B cell (primary cell): ENCODE results near the gene PRRG4.
"Not testable (repeated sequence)": the region's sequence is repeated elsewhere in the genome, so short reads cannot be mapped to it uniquely, and the experiment has no call there.

Experiments
- EZH2 ChIP-seq: IDR thresholded peaks from 2 replicates; pipeline ENCODE4 v1.6.1; 2012; ENCODE audit warnings: borderline replicate concordance, low read depth, mild to moderate bottlenecking, moderate library complexity, low read length; ENCODE audit not compliant: insufficient read depth, poor library complexity, severe bottlenecking
- TF ChIP-seq, protein P1 (sequence below): fragments of 200-600 bp; IDR thresholded peaks from one replicate; pipeline ENCODE4 v1.8.0; 2022; ENCODE audit warnings: antibody characterized with exemption, mild to moderate bottlenecking

DNA sequence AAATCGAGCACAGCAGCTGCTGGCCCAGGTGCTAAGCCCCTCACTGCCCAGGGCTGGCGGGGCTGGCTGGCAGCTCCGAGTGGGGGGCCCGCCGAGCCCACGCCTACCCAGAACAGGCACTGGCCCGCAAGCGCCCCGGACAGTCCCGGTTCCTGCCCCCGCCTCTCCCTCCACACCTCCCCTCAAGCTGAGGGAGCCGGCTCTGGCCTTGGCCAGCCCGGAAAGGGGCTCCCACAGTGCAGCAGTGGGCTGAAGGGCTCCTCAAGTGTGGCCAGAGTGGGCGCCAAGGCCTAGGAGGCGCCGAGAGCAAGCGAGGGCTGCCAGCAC is 58.6 kb downstream of the PRRG4 start:
- TF ChIP-seq, protein P1, sequence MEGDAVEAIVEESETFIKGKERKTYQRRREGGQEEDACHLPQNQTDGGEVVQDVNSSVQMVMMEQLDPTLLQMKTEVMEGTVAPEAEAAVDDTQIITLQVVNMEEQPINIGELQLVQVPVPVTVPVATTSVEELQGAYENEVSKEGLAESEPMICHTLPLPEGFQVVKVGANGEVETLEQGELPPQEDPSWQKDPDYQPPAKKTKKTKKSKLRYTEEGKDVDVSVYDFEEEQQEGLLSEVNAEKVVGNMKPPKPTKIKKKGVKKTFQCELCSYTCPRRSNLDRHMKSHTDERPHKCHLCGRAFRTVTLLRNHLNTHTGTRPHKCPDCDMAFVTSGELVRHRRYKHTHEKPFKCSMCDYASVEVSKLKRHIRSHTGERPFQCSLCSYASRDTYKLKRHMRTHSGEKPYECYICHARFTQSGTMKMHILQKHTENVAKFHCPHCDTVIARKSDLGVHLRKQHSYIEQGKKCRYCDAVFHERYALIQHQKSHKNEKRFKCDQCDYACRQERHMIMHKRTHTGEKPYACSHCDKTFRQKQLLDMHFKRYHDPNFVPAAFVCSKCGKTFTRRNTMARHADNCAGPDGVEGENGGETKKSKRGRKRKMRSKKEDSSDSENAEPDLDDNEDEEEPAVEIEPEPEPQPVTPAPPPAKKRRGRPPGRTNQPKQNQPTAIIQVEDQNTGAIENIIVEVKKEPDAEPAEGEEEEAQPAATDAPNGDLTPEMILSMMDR = not testable (repeated sequence)
- TF ChIP-seq EZH2 = not testable (repeated sequence)
